Measurements from ENCODE around the gene LAIR2. TPM values are rescaled to one million over a fixed set of nuclear protein-coding genes. Genes with fewer than 3 reads are reported as not detected.

LAIR2 gene
- total RNA-seq, 4 donors from 2014 or later: not detected

DNA sequence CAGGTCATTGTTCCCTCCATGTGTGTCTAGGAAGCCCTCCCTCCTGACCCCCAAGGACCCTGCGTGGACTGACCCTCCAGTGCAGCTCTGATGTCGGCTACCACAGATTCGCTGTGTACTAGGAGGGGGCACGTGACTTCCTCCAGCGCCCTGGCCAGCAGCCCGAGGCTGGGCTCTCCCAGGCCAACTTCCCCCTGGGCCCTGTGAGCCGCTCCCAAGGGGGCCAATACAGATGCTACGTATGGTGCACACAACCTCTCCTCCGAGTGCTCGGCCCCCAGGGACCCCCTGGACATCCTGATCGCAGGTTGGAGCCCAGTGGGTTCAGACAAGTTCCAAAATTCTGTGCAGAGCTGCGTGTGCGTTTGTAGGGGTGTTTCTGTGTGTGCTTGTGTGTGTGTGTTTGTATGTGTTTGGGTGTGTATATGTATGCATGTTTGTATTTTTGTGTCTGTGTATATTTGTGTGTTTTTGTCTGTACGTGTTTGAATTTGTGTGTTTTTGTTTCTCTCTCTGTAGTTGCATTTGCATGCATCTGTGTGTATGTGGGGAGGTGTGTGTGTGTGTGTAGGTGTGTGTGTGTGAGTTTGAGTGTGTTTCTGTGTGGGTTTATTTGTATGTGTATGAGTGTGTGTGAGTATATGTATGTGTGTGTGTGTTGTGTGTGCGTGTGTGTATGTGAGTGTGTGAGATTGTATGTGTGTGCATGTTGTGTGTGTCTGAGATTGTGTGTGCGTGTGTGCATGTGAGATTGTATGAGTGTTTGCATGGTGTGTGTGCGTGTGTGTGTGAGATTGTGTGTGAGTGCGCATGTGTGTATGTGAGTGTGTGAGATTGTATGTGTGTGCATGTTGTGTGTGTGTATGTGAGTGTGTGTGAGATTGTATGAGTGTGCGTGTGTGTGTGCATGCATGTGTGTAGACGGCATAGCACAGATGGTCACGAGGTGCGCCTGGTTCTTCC is 49.6 kb downstream of the LAIR2 start:
- intact Hi-C loops (cut with DNase I): no loop called here
- DNase-seq (ENCODE audit: extremely low spot score): peak; percentile 90
- H3K4me1 ChIP-seq: no peaks in the 10 kb centered on the region
- no peak for TF ChIP-seq EP300 (IDR thresholded peaks at IDR 0.05)
- TF ChIP-seq, protein P1, sequence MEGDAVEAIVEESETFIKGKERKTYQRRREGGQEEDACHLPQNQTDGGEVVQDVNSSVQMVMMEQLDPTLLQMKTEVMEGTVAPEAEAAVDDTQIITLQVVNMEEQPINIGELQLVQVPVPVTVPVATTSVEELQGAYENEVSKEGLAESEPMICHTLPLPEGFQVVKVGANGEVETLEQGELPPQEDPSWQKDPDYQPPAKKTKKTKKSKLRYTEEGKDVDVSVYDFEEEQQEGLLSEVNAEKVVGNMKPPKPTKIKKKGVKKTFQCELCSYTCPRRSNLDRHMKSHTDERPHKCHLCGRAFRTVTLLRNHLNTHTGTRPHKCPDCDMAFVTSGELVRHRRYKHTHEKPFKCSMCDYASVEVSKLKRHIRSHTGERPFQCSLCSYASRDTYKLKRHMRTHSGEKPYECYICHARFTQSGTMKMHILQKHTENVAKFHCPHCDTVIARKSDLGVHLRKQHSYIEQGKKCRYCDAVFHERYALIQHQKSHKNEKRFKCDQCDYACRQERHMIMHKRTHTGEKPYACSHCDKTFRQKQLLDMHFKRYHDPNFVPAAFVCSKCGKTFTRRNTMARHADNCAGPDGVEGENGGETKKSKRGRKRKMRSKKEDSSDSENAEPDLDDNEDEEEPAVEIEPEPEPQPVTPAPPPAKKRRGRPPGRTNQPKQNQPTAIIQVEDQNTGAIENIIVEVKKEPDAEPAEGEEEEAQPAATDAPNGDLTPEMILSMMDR (IDR thresholded peaks at IDR 0.05): no peak
- no peak for TF ChIP-seq POLR2AphosphoS5 (IDR thresholded peaks at IDR 0.05)
- TF ChIP-seq POLR2A (IDR thresholded peaks at IDR 0.05; ENCODE audit: low read depth): no peak
- H3K9me3 ChIP-seq: no peaks in the 10 kb centered on the region
- no peak overlapping the region for H3K27ac ChIP-seq (replicated peaks in 1 of 4)
- WGBS: 82% methylated on average over 22 of the region's 22 CpGs
- no peak overlapping the region for H3K4me3 ChIP-seq
- no peaks in the 10 kb centered on the region for H3K36me3 ChIP-seq
- peaks cover 0 to 27% (median 0%) of the 10 kb centered on the region in 4 donors for H3K27me3 ChIP-seq

DNA sequence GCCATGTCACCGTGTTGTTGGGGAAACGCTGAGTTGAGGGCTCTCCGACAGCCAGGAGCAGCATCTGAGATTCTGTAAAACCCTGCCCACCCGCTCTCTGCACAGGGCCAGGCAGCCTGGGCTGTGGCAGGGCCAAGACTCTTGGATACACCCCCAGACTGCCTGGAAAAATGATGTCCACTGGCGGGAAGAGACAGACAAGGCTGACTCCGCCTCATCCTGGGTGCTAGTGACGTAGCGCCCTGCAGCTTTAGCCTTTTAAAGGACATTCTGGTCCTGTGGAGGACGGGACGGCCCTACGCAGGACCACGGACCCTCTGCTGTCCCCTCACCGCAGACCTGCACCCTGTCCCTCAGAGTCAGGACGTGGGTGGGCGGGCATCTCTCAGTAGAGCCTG is 50.3 kb downstream of the LAIR2 start:
- no peaks in the 10 kb centered on the region for H3K9me3 ChIP-seq
- peaks cover 0 to 32% (median 0%) of the 10 kb centered on the region in 4 donors for H3K27me3 ChIP-seq
- no peak overlapping the region for H3K27ac ChIP-seq (replicated peaks in 1 of 4)
- TF ChIP-seq EP300 (IDR thresholded peaks at IDR 0.05) (no peak), POLR2A (IDR thresholded peaks at IDR 0.05; ENCODE audit: low read depth) (no peak), POLR2AphosphoS5 (IDR thresholded peaks at IDR 0.05) (no peak)
- TF ChIP-seq, protein P1 (IDR thresholded peaks at IDR 0.05): no peak
- intact Hi-C loops (cut with DNase I): no loop called here
- no peaks in the 10 kb centered on the region for H3K36me3 ChIP-seq
- H3K4me1 ChIP-seq: no peaks in the 10 kb centered on the region
- no peak overlapping the region for H3K4me3 ChIP-seq
- WGBS: 82% methylated on average over 10 of the region's 15 CpGs
- peak; percentile 68 for DNase-seq (ENCODE audit: extremely low spot score)

DNA sequence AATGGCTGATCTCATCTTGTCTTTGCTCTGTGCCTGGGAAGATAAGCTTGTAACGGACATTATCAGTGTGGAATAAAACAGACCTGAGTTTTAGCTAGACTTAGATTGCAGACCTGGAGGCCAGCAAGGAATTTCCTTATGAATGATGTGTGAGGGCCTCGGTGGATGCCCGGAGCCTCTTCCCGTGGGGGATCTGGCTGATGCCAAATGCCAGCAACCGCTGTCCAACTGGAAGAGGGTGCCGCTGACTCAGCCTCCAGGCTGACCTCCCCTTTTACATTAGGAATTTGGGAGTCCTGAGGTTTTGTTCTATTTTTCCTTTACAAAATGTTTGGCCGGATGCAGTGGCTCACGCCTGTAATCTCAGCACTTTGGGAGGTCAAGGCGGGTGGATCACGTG is 51.4 kb downstream of the LAIR2 start:
- Histone ChIP-seq H3K36me3 (no peaks in the 10 kb centered on the region), H3K9me3 (no peaks in the 10 kb centered on the region), H3K4me1 (no peaks in the 10 kb centered on the region), H3K27ac (replicated peaks in 1 of 4) (no peak overlapping the region), H3K27me3 (peaks cover 0 to 41% (median 0%) of the 10 kb centered on the region in 4 donors), H3K4me3 (no peak overlapping the region)
- WGBS: 80% methylated on average over 10 of the region's 10 CpGs
- intact Hi-C loops (cut with DNase I): no loop called here
- DNase-seq (ENCODE audit: extremely low spot score): peak; percentile 12
- TF ChIP-seq, protein P1 (IDR thresholded peaks at IDR 0.05): no peak
- TF ChIP-seq POLR2AphosphoS5 (IDR thresholded peaks at IDR 0.05) (no peak), POLR2A (IDR thresholded peaks at IDR 0.05; ENCODE audit: low read depth) (no peak), EP300 (IDR thresholded peaks at IDR 0.05) (no peak)

DNA sequence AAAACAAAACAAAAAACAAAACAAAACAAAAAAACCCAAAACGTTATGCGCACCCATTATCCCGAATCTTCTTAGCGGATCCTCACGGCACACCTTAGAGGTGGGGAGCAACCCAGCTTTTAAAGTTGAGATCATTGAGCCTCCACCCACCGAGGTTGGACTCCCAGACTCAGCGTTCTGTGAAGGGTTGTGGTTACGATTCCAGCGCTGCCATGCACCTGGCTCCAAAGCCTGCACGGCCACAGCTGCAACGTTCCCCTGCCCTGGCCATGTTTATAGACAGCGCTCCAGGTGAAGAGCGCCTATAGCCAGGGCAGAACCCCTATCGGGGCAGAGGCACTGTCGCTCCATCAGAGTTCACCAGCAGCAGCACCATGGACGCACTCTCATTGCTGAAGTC is 52.3 kb downstream of the LAIR2 start:
- no peak for DNase-seq (ENCODE audit: extremely low spot score)
- TF ChIP-seq, protein P1 (IDR thresholded peaks at IDR 0.05): no peak
- TF ChIP-seq EP300 (IDR thresholded peaks at IDR 0.05) (no peak), POLR2AphosphoS5 (IDR thresholded peaks at IDR 0.05) (no peak), POLR2A (IDR thresholded peaks at IDR 0.05; ENCODE audit: low read depth) (no peak)
- intact Hi-C loops (cut with DNase I): no loop called here
- Histone ChIP-seq H3K4me3 (no peak overlapping the region), H3K9me3 (no peaks in the 10 kb centered on the region), H3K27ac (replicated peaks in 1 of 4) (no peak overlapping the region), H3K27me3 (peaks cover 0 to 41% (median 0%) of the 10 kb centered on the region in 4 donors), H3K36me3 (no peaks in the 10 kb centered on the region), H3K4me1 (no peaks in the 10 kb centered on the region)
- WGBS: 84% methylated on average over 10 of the region's 16 CpGs
